ENCODE measurements around the gene ZMAT5. TPM values are rescaled to one million over a fixed set of nuclear protein-coding genes. Genes with fewer than 3 reads are reported as not detected.

The ZMAT5 gene
- total and polyA plus RNA-seq, 2 of the 13 experiments (the other 11 are each of a cell fraction or from before 2014, with no cell fraction given): 20.7 to 27.8 TPM

- TF ChIP-seq ZNF7 (CRISPR knock-in tag; IDR thresholded peaks at IDR 0.05) (0 out of 2 replicates have a peak, but pooled peaks have one; percentile 5), PAXIP1 (CRISPR knock-in tag; conservative IDR thresholded peaks at IDR 0.05) (peak; percentile 15; the same call in 1 of the 2 replicates), LCORL (IDR thresholded peaks at IDR 0.05) (no peak), LCORL (CRISPR knock-in tag; IDR thresholded peaks at IDR 0.05) (no peak; the same call in 1 of the 2 replicates), MTA1 (CRISPR knock-in tag; IDR thresholded peaks at IDR 0.05; ENCODE audit: borderline replicate concordance) (no peak), DMAP1 (CRISPR knock-in tag; IDR thresholded peaks at IDR 0.05) (peak; percentile 71; the same call in 1 of the 2 replicates), KLF9 (CRISPR knock-in tag; IDR thresholded peaks at IDR 0.05; ENCODE audit: low read depth) (peak; percentile 53; the same call in 1 of the 2 replicates), DNMT3B (CRISPR knock-in tag; conservative IDR thresholded peaks at IDR 0.05) (no peak), ZMYM3 (CRISPR knock-in tag; IDR thresholded peaks at IDR 0.05) (no peak; the same call in 1 of the 2 replicates), DBP (CRISPR knock-in tag; IDR thresholded peaks at IDR 0.05; ENCODE audit: not compliant biosample characterization) (no peak), E2F2 (CRISPR knock-in tag; IDR thresholded peaks at IDR 0.05; ENCODE audit: borderline replicate concordance) (no peak), CHD4 (IDR thresholded peaks at IDR 0.05; ENCODE audit: borderline replicate concordance, low read length) (no peak), ZNF331 (CRISPR knock-in tag; IDR thresholded peaks at IDR 0.05) (peak; percentile 55; the same call in 1 of the 2 replicates), SIN3B (IDR thresholded peaks at IDR 0.05; ENCODE audit: low read length) (no peak), ZNF512 (CRISPR knock-in tag; IDR thresholded peaks at IDR 0.05) (no peak), HNF4G (IDR thresholded peaks at IDR 0.05; ENCODE audit: borderline replicate concordance, low read depth, low read length) (no peak), HNF4G (CRISPR knock-in tag; IDR thresholded peaks at IDR 0.05; ENCODE audit: borderline replicate concordance, low read depth) (0 out of 2 replicates have a peak, but pooled peaks have one; percentile 11), ARID5B (CRISPR knock-in tag; IDR thresholded peaks at IDR 0.05) (peak; percentile 18; the same call in 1 of the 2 replicates), ZNF460 (CRISPR knock-in tag; IDR thresholded peaks at IDR 0.05; ENCODE audit: borderline replicate concordance) (peak; percentile 4; the same call in 1 of the 2 replicates)
These were observed at the start of gene ZMAT5 (continued) for GRCh38 chr22:29766632-29767170.
